Measurements from ENCODE around the gene HDHD2. TPM values are rescaled to one million over a fixed set of nuclear protein-coding genes. Genes with fewer than 3 reads are reported as not detected.

Gene HDHD2
- total and polyA plus RNA-seq, 7 experiments from 2014 or later = 22.7 to 58.7 (median 41.7) TPM

DNA sequence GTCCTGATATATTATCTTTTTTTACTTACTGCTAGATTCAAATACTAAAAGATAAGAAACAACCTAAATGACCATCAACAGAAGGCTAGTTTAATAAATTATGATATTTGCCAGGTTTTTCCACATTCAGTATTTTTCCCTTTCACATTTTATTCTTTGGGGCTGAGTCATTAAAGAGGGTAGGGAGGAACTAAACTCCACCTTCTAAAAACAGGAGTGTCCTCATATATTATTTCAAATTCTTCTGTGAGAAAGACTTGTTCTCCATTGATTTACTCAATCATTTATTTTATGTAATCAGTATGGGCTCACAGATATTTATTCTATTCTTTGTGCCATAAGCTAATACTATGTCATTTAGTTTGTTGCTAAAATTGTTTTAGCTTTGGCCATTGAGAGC is 9.0 kb downstream of the HDHD2 start:
- ChIA-PET POLR2A (no interaction called here), CTCF (no interaction called here)
- Histone ChIP-seq H3K4me1 (ENCODE audit: control insufficient read depth in 2 of 2, insufficient read depth in 2 of 2, low read length in 2 of 2) (no peaks in the 10 kb centered on the region), H3K27me3 (ENCODE audit: control insufficient read depth in 2 of 2, insufficient read depth in 2 of 2, low read length in 2 of 2) (no peaks in the 10 kb centered on the region), H3K36me3 (ENCODE audit: control insufficient read depth in 2 of 3, insufficient read depth in 3 of 3, low read length in 3 of 3) (no peaks in the 10 kb centered on the region), H3K4me3 (ENCODE audit: low read length) (no peak overlapping the region), H3K27ac (ENCODE audit: low read depth, low read length) (no peak overlapping the region), H3K9me3 (ENCODE audit: control insufficient read depth in 2 of 3, low read length in 3 of 3) (no peaks in the 10 kb centered on the region)
- Mint-ChIP-seq H3K27me3 (no peaks in the 10 kb centered on the region), H3K9me3 (no peaks in the 10 kb centered on the region), H3K36me3 (peaks cover under 1 to 44% (median 19%) of the 10 kb centered on the region in 5 donors), H3K4me1 (peaks cover 6 to 50% (median 27%) of the 10 kb centered on the region in 7 donors), H3K27ac (peak overlapping the region in 1 of 9 donors; percentile 36), H3K4me3 (no peak overlapping the region)
- ATAC-seq (no peak), DNase-seq (no peak)
- intact Hi-C loops (cut with micrococcal nuclease) = no loop called here

DNA sequence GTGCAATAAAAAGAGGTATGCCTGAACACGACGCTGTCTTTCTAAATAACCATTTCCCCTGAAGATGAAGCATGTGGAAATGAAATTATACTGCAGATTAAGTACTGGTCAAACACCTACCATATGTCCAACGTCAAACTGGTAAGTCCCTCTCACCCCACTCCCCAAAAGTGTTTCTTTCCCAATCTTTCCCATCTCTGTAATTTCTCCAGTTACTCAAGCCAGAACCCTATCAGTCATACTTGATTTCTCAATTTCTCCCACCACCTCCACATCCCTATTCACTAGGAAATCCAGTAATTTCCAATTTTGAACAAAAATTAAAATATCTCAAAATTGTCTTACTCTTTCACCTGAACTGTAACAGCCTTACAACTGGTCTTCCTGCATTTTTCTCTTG is 29.2 kb downstream of the HDHD2 start:
- H3K9me3 ChIP-seq (ENCODE audit: control insufficient read depth in 2 of 3, low read length in 3 of 3) = no peaks in the 10 kb centered on the region
- ChIA-PET POLR2A (no interaction called here), CTCF (no interaction called here)
- intact Hi-C loops (cut with micrococcal nuclease) = no loop called here
- H3K4me3 ChIP-seq (ENCODE audit: low read length) = no peak overlapping the region
- H3K27me3 ChIP-seq (ENCODE audit: control insufficient read depth in 2 of 2, insufficient read depth in 2 of 2, low read length in 2 of 2) = no peaks in the 10 kb centered on the region
- H3K9me3 Mint-ChIP-seq = no peaks in the 10 kb centered on the region
- DNase-seq (no peak), ATAC-seq (no peak)
- no peak overlapping the region for H3K27ac Mint-ChIP-seq
- no peak overlapping the region for H3K4me3 Mint-ChIP-seq
- H3K4me1 ChIP-seq (ENCODE audit: control insufficient read depth in 2 of 2, insufficient read depth in 2 of 2, low read length in 2 of 2) = no peaks in the 10 kb centered on the region
- H3K36me3 ChIP-seq (ENCODE audit: control insufficient read depth in 2 of 3, insufficient read depth in 3 of 3, low read length in 3 of 3) = peaks cover 0 to 3% (median 0%) of the 10 kb centered on the region in 3 experiments
- H3K27me3 Mint-ChIP-seq = no peaks in the 10 kb centered on the region
- no peak overlapping the region for H3K27ac ChIP-seq (ENCODE audit: low read depth, low read length)
- peaks cover 0 to 56% (median 42%) of the 10 kb centered on the region in 5 donors for H3K36me3 Mint-ChIP-seq
- peaks cover 0 to 16% (median 2%) of the 10 kb centered on the region in 7 donors for H3K4me1 Mint-ChIP-seq

DNA sequence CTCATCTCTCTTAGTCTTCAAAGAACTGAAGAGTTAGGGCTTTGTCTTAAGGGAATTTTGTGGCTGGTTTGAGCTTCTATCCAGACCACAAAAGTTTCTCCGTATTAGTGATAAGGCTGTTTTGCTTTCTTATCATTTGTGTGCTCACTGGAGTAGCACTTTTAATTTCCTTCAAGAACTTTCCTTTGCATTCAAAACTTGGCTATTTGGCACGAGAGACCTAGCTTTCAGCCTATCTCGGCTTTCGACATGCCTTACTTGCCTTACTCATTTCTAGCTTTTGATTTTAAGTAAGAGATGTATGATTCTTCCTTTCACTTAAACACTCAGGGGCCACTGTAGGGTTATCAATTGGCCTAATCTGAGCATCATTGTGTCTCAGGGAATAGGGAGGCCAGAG is 29.9 kb downstream of the HDHD2 start:
- no peaks in the 10 kb centered on the region for H3K27me3 Mint-ChIP-seq
- DNase-seq (no peak), ATAC-seq (no peak)
- Histone ChIP-seq H3K36me3 (ENCODE audit: control insufficient read depth in 2 of 3, insufficient read depth in 3 of 3, low read length in 3 of 3) (peaks cover 0 to 4% (median 0%) of the 10 kb centered on the region in 3 experiments), H3K4me1 (ENCODE audit: control insufficient read depth in 2 of 2, insufficient read depth in 2 of 2, low read length in 2 of 2) (no peaks in the 10 kb centered on the region), H3K9me3 (ENCODE audit: control insufficient read depth in 2 of 3, low read length in 3 of 3) (no peaks in the 10 kb centered on the region), H3K27me3 (ENCODE audit: control insufficient read depth in 2 of 2, insufficient read depth in 2 of 2, low read length in 2 of 2) (no peaks in the 10 kb centered on the region), H3K4me3 (ENCODE audit: low read length) (no peak overlapping the region), H3K27ac (ENCODE audit: low read depth, low read length) (no peak overlapping the region)
- H3K4me1 Mint-ChIP-seq = peaks cover 0 to 16% (median 2%) of the 10 kb centered on the region in 7 donors
- intact Hi-C loops (cut with micrococcal nuclease) = no loop called here
- peaks cover 0 to 53% (median 41%) of the 10 kb centered on the region in 5 donors for H3K36me3 Mint-ChIP-seq
- CTCF ChIA-PET = interaction anchor here (0.9 kb wide), 1 partner anchor 79 kb away, joined by 3 read pairs; no protein-coding TSS in a partner anchor
- H3K9me3 Mint-ChIP-seq = no peaks in the 10 kb centered on the region
- no peak overlapping the region for H3K27ac Mint-ChIP-seq
- no peak overlapping the region for H3K4me3 Mint-ChIP-seq
- POLR2A ChIA-PET = no interaction called here

DNA sequence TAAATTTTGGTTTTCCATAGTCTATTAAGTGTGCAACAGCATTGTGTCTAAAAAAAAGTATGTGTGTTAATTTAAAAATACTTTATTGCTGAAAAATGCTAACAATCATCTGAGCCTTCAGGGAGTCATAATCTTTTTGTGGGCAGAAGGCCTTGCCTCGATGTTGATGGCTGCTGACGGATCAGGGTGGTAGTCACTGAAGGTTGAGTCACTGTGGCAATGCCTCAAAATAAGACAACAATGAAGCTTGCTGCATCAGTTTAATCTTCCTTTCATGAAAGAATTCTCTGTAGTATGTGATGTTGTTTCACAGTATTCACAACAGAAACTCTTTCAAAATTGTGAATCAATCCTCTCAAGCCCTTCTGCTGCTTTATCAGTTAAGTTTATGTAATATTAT is 31.3 kb downstream of the HDHD2 start:
- POLR2A ChIA-PET = no interaction called here
- ATAC-seq = no peak
- Mint-ChIP-seq H3K4me3 (no peak overlapping the region), H3K36me3 (peaks cover 0 to 52% (median 38%) of the 10 kb centered on the region in 5 donors), H3K9me3 (peaks cover 0 to 1% (median 0%) of the 10 kb centered on the region in 11 donors), H3K4me1 (peaks cover 0 to 16% (median 0%) of the 10 kb centered on the region in 7 donors), H3K27ac (no peak overlapping the region), H3K27me3 (no peaks in the 10 kb centered on the region)
- no peak overlapping the region for H3K4me3 ChIP-seq (ENCODE audit: low read length)
- H3K36me3 ChIP-seq (ENCODE audit: control insufficient read depth in 2 of 3, insufficient read depth in 3 of 3, low read length in 3 of 3) = peaks cover 0 to 16% (median 0%) of the 10 kb centered on the region in 3 experiments
- CTCF ChIA-PET = no interaction called here
- no peak overlapping the region for H3K27ac ChIP-seq (ENCODE audit: low read depth, low read length)
- H3K9me3 ChIP-seq (ENCODE audit: control insufficient read depth in 2 of 3, low read length in 3 of 3) = no peaks in the 10 kb centered on the region
- DNase-seq = no peak
- intact Hi-C loops (cut with micrococcal nuclease) = no loop called here
- no peaks in the 10 kb centered on the region for H3K4me1 ChIP-seq (ENCODE audit: control insufficient read depth in 2 of 2, insufficient read depth in 2 of 2, low read length in 2 of 2)
- no peaks in the 10 kb centered on the region for H3K27me3 ChIP-seq (ENCODE audit: control insufficient read depth in 2 of 2, insufficient read depth in 2 of 2, low read length in 2 of 2)

DNA sequence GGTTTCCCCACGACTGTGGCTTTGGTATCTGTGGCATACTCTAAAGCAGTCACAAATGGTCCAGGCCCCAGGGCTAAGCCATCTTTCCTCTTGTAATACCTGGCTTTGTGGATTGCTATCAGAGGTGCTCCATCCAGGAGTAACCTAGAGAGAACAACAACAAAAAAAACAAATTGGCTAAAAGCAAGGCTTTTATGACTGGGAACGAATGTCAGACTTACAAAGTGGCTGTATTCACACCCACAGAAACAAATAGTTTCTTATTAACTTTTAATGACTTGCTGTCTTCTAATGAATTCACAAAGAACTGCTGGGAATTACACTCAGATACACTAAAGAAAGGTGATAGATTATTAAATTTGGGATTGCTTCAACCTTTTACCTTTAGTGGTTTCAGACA is 35.1 kb downstream of the HDHD2 start:
- no peak overlapping the region for H3K4me3 Mint-ChIP-seq
- POLR2A ChIA-PET = no interaction called here
- intact Hi-C loops (cut with micrococcal nuclease) = no loop called here

DNA sequence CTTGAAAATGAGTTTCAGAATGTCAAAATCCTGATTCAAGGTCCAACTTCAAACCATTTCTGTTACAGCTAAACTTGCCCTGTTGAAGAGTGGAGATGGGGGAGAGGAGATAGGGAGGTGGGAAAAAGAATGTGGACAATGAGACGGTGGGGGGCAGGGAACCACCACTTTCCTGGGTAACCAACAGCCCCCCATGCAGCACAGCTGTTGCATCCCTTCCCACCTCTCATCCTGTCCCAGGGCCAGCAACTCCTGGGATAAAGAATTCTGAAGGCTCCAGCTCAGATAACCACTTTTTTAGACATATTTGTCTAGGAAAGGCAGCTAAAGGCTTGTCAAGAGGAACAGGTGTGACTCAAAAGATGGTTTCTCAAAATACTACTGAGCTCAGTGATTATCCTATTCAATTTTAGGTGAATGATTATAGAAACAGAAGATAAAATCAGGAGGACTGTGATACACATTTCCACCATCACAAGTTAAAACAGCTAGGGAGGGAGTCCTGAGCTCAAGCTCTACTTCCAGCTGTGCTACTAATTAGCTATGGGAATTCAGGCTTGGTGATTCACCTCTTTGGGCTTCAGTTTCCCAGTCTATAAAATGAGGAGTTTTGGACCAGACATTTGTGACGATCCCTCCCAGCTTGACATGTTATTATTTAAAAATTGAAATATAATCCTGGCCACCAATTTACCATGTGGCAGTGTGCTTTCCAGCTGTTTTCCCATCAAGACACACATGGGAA is 36.3 kb downstream of the HDHD2 start:
- peaks cover 0 to 1% (median 0%) of the 10 kb centered on the region in 11 donors for H3K9me3 Mint-ChIP-seq
- H3K27ac ChIP-seq (ENCODE audit: low read depth, low read length) = no peak overlapping the region
- intact Hi-C loops (cut with micrococcal nuclease) = no loop called here
- no peak overlapping the region for H3K4me3 ChIP-seq (ENCODE audit: low read length)
- H3K36me3 Mint-ChIP-seq = peaks cover 14 to 52% (median 20%) of the 10 kb centered on the region in 5 donors
- H3K36me3 ChIP-seq (ENCODE audit: control insufficient read depth in 2 of 3, insufficient read depth in 3 of 3, low read length in 3 of 3) = peaks cover 5 to 48% (median 5%) of the 10 kb centered on the region in 3 experiments
- no peak for ATAC-seq
- DNase-seq = no peak
- H3K4me1 Mint-ChIP-seq = no peaks in the 10 kb centered on the region
- no peaks in the 10 kb centered on the region for H3K27me3 ChIP-seq (ENCODE audit: control insufficient read depth in 2 of 2, insufficient read depth in 2 of 2, low read length in 2 of 2)
- H3K4me3 Mint-ChIP-seq = no peak overlapping the region
- CTCF ChIA-PET = interaction anchor here (0.7 to 1.5 kb wide), 2 partner anchors 91 to 638 kb away, joined by 5 to 7 read pairs; no protein-coding TSS in a partner anchor
- POLR2A ChIA-PET = no interaction called here
- no peaks in the 10 kb centered on the region for H3K27me3 Mint-ChIP-seq
- H3K27ac Mint-ChIP-seq = no peak overlapping the region
- no peaks in the 10 kb centered on the region for H3K9me3 ChIP-seq (ENCODE audit: control insufficient read depth in 2 of 3, low read length in 3 of 3)
- no peaks in the 10 kb centered on the region for H3K4me1 ChIP-seq (ENCODE audit: control insufficient read depth in 2 of 2, insufficient read depth in 2 of 2, low read length in 2 of 2)

More for the DNA sequence above, 35.1 kb downstream of the HDHD2 start:
- ATAC-seq (no peak), DNase-seq (no peak)
- Histone ChIP-seq H3K27ac (ENCODE audit: low read depth, low read length) (no peak overlapping the region), H3K36me3 (ENCODE audit: control insufficient read depth in 2 of 3, insufficient read depth in 3 of 3, low read length in 3 of 3) (peaks cover 5 to 47% (median 5%) of the 10 kb centered on the region in 3 experiments), H3K27me3 (ENCODE audit: control insufficient read depth in 2 of 2, insufficient read depth in 2 of 2, low read length in 2 of 2) (no peaks in the 10 kb centered on the region), H3K9me3 (ENCODE audit: control insufficient read depth in 2 of 3, low read length in 3 of 3) (no peaks in the 10 kb centered on the region), H3K4me3 (ENCODE audit: low read length) (no peak overlapping the region), H3K4me1 (ENCODE audit: control insufficient read depth in 2 of 2, insufficient read depth in 2 of 2, low read length in 2 of 2) (no peaks in the 10 kb centered on the region)
- H3K36me3 Mint-ChIP-seq = peaks cover 14 to 56% (median 25%) of the 10 kb centered on the region in 5 donors
- peaks cover 0 to 1% (median 0%) of the 10 kb centered on the region in 11 donors for H3K9me3 Mint-ChIP-seq
- CTCF ChIA-PET = interaction anchor here (0.7 kb wide), 1 partner anchor 35 kb away, joined by 3 read pairs; no protein-coding TSS in a partner anchor
- no peaks in the 10 kb centered on the region for H3K27me3 Mint-ChIP-seq
- H3K27ac Mint-ChIP-seq = peak overlapping the region in 1 of 9 donors; percentile 36
- peaks cover 0 to 3% (median 0%) of the 10 kb centered on the region in 7 donors for H3K4me1 Mint-ChIP-seq
